NCI-H1092 (cell line): ENCODE results near the gene CYSLTR2.
"Not testable (repeated sequence)": the region's sequence is repeated elsewhere in the genome, so short reads cannot be mapped to it uniquely, and the experiment has no call there.

ENCODE experiments used
- DNase-seq: peaks from one replicate; lab custom pipeline; 2025; lab: John Stamatoyannopoulos, UW

Gene CYSLTR2

DNA sequence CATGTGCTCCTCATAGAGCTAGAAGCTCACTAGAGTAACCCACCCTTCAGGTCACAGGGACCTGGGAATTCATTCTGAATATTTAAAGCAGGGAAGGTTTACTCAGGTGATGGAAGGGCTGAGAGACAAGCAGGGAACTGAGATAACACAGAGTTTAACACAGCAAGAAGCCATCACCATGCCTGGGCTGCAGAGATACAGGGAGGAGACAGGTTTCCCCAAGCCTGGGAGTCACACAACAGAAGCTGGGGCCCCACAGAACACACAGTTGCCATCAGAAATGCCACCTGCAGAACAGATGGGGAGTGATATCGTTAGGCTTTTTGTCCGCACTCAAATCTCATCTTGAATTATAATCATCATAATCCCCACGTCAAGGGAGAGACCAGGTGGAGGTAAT lies 7.9 kb upstream of the CYSLTR2 start:
- DNase-seq: no peak

DNA sequence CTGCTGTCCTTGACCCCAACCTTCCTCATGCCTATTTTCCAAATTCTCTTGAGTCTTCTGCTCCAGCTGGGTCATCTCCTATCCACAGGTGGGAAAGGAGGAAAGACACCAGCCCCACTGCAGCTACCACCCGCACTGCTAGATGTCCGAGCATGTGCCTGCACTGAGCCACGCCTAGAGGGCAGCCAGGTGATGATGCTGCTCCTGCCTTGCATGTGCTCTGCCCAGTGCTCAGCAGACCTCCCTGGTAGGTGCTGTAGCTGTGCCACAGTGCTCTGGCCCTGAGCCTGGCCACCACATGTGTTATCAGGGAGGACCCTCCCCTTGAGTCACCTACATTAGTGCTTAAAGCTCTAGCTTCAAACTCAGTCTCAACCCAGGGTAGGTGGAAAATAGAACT lies 6.9 kb upstream of the CYSLTR2 start:
- DNase-seq: no peak

DNA sequence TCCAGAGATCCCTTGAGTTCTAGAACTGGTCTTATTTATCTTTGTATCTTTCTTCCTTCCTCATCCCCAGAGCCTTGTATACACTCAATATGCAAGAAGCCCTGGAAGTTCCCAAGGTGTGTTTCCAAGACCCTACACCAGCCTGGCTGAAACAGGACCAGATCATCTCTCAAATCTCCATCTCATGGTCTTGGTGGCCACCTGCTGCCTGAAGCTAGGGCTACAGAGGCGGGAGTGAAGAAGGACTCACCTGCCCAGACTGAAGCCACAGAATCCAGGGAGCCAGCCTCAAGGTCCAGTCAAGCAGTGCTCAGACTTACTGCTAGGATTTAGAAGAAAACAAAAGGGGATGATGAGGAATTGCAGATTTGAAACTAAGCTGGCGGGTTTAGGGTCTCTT lies 6.1 kb upstream of the CYSLTR2 start:
- DNase-seq: no peak

DNA sequence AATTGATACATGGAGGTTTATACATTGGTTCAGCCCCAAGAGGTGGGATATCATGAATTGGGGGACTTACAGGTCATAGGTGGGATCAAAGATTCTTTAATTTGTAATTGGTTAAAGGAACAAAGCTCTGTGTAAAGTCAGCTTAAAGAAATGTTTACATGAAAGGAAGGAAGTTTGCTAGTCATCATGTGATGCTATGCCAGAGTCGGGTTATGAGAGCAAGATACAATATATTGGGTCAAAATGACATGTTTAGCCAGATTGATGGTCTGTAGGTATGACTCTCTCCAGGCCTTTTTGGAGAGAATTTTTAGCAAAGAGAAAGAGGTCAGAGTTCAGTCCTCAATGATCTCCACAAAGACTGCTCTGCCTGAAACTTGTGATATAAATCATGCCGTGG lies 5.3 kb upstream of the CYSLTR2 start:
- DNase-seq: no peak

DNA sequence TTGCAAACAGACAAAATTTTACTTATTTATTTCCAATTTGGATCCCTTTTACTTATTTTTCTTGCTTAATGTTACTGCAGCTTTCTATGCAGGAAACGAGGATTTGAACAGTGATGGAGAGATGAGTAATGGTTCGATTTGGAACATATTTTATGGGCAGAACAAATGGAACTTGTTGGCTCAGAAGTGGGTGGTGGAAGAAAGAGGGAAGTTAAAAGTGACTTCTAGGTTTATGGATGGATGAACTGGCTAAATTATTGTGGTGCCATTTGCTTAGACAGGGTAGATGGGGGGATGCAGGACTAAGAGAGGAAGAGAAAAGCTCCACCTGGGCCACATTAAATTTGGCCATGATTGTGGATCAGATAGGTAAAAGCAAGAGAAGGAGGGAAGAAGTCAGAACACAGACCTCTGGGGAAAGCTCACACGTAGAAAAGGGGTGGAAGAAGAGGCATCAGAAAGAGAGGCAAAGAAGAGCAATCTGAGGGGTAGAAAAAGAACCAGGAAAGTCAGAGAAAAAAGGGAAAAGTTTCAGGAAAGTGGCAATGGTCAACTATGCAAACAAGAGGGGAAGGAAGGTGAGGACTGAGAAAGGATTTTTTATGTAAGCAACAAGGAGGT lies 768 bp upstream of the CYSLTR2 start:
- DNase-seq: no peak

DNA sequence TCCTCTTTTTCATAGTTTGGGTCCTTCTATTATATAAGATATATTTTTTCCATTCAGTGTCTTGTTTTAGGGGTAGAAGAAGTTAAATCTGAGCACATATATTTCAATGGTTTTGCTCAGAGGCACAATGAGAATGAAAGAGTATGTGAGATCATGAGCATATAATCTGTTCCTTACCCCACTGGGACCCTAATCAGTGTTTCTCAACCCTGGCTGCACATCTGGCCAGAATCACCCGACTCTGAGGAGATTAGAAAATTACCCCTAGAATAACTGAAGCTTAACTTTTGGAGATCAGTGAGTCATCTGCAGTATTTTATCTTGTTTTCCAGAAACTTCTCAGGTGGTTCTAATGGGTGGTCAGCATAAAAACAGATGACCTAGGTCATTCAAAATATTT lies 782 bp downstream of the CYSLTR2 start:
- DNase-seq: no peak

DNA sequence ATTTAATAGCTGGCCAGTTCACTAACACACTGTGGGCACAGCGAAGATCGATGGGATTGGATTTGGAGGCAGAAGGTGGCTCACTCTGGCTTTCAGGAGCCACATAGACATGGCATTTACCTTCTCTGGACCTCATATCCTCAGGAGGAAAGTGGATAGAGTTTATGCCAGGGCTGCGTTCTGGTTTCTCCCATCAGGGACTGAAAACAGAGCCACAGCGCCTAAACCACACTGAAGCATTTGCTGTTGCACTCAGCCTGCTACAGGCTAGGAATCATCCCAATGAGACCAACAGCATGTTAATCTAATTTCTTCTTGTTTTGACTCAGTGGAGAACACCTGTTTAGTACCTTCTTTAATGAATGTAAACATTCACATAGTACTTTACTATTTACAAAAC lies 1.6 kb downstream of the CYSLTR2 start:
- DNase-seq: no peak

DNA sequence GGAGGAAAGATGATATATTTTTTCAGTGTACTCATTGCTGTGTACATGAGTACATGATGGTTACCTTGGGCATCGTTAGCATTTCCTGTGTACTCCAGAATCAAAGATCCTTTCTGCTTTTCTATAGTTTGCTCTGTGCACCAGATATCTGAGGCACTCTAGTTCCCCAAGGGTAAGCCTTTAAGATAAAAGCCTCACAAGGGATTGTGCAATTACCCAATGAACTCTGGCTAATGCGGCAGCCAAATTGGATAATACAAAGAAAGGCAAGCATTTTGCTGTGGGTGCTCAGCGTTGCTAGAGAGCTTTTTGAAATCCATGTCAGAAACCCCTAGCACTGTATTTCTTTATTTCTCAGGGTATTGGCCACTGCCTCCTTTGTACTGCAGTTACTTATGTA lies 2.9 kb downstream of the CYSLTR2 start:
- DNase-seq: no peak

DNA sequence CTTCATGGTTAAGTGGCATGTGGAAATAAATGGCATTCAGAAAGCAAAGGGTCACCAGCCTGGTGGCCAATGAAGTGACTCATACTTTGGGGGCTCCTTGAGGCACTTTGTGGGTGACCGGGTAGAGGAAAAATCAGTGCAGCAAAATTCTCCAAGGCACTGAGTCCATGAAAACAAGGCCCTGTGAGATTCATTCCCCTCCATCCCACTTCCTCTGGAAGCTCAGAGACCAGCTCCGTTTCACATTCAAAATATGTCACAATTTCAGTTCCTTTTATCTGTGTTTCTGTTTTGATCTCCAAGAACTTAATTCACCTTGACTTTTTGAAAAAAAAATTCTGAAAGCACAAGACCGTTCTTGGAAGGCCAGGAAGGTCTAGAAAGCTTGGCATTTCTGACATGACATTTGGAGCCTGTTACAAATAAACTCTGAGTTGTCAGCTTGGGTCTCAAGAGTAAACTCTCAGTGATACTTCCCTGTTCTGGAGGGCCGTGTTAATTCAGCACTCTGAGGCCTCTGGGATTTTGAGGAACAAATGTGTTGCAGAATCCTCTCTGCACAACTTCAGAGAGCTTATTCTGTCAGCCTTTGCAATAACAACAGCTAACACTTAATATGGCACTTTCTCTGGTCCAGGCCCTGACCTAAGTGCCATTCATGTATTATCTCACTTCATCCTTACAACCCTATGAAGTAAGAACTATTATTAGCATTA lies 6.8 kb downstream of the CYSLTR2 start:
- no peak for DNase-seq

DNA sequence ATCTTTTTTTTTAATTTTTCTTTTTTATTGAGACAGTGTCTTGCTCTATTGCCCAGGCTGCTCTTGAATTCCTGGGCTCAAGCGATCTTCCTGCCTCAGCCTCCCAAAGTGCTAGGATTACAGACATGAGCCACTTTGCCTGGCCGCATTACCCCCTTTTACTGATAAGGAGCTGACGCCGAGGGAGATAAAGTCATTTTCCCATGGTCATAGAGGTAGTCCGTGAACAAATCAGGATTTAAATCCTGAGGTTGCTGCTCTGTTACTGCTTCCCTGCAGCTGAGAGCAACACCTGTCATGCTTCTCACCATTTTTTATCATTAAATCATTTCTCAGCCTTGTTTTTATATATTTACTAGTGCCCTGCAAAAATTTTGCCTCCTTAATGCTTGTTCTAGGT lies 7.4 kb downstream of the CYSLTR2 start:
- no peak for DNase-seq

DNA sequence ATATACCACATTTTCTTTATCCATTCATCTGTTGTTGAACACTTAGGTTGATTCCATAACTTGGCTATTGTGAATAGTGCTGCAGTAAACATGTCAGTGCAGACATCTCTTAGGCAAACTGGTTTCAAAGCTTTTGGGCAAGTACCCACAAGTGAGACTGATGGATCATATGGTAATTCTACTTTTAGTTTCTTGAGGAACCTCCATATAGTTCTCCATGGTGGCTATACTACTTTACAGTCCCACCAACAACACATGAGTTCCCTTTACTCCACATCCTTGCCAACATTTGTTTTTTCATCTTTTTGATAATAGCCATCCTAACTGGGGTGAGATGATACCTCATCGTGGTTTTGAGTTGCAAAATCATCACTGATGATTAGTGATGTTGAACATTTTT lies 8.5 kb downstream of the CYSLTR2 start:
- no peak for DNase-seq

DNA sequence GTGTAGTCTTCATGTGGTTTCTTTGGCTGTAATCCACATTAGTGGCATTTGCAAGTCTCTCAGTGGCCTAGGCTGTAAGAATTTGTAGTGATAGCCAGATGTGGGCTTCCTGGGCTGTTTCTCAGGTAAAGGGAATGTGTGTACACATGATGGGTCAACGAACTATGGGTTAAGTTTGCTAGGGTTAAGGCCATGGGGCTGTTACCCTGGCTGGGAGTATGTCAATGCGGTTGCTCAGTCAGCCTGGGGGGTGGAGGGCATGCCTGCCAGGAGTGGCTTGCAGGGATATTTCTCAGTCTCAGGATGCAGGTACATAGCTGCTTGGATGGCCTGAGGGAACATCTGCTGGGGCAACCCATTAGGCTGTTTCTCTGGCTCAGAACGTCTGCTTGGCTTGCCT lies 13.4 kb downstream of the CYSLTR2 start:
- no peak for DNase-seq

DNA sequence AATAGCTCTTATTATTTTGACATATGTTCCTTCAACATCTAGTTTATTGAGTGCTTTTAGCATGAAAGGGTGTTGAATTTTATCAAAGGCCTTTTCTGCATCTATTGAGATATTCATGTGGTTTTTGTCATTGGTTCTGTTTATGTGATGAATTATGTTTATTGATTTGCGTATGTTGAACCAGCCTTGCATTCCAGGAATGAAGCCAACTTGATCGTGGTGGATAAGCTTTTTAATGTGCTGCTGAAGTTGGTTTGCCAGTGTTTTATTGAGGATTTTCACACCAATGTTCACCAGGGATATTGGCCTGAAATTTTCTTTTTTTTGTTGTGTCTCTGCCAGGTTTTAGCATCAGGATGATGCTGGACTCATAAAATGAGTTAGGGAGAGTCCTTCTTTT lies 17.7 kb downstream of the CYSLTR2 start:
- not testable (repeated sequence) for DNase-seq

DNA sequence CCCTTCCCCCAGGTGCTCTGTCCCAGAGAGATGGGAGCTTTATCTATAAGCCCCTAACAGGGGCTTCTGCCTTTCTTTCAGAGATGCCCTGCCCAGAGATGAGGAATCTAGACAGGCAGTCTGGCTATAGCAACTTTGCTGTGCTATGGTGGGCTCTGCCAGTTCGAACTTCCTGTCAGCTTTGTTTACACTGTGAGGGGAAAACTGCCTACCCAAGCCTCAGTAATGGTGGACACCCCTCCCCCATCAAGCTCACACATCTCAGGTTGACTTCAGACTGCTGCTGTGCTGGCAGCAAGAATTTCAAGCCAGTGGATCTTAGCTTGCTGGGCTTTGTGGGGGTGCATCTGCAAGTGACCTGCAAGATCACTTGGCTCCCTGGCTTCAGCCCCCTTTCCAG lies 21.5 kb downstream of the CYSLTR2 start:
- DNase-seq: no peak

DNA sequence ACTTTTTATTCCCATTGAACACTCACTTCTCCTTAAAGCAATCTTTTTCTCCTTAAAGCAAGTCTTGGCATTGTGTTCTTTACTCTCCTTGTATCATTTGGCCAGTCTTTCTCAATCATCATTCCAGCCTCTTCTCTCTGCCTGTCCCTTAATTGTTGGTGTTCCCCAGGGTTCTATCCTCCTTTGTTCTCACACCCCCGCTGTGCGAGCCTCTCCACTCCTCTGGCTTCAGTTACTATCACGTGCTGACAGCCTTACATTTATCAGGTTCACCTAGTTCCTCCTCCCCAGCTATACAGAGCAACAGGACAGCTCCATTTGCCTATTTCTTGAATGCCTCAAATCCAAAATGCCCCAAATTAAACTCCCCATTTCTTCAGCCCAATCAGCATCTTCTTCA lies 24.6 kb downstream of the CYSLTR2 start:
- DNase-seq: no peak

DNA sequence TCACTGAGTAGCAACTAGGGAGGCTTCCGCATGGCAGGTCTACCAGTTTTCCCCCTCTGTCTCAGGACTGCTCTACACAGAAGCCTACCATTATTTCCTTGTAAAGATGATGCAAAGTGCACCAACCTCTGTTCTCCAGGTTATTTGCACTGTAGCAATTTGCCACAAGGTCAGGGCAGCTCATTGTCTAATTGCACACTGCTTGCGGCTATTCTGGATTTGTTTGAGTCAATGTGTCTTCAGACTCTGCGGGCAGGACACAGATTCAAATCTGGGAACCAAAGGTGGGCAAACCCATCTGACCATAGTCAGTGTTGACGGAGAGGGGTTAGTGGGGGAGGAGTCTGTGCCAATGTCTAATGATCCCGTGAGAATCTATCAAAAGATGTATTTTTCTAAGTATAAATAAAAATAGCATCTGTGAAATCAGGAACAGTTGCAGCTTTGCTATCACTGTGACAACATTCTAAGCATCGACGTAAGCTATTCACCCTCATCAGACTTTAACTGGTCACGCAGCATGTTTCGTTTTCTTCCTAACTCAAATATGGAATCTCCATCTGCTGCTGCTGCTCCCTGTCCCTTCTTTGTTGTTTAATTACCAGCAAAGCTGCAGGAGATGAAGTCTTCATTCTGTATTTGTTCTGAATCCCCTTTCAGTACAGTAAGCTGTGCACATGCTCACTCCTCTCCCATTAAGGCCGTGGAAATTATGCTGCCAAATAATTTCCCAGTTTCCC lies 26.4 kb downstream of the CYSLTR2 start:
- DNase-seq: no peak

DNA sequence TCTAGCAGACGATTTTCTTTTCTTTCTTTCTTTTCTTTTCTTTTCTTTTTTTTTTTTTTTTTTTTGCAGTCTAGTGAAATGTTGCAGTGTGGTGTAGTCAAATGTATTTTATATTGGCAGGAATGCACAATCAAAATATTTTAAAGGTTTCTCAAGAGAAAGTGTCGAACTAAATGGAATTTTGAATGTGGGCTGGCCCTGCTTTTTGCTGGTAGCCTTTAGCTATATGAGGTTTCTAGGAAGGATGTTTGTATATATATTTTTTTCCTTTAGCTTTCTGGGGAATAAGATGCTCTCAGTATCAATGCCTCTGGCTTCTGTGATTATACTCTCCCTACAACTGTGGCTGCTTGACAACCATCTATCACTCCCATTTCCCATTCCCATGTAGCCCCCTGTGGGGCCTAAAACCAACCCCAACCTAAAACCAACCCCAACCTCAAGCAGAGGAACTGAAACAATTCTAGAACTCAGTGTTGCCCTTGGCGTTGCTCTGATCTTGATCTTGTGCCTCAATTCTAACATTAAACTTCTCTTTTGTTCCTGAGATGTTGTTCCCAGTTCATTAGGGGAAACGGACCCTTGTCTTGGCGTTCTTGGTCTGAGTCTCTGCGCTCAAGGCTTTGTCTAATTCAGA lies 27.1 kb downstream of the CYSLTR2 start:
- no peak for DNase-seq

DNA sequence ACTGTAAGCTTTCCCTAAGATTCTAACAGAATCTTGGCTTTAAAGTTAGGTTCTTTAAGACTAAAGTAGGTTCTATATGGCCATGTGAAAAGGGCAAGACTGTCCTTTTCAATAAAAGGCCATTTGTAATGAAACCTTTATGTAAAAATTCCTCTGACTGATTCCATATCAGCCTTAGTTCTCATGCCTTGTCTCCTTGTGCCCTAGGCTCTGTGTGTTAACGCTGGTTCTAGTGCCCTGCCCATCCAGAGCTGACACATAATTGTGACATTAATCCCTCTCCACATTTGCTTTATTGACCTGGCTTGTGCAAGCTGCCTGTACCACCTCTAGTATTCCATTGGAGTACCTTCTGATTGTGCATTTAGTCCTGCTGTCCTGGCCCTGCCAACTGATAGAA lies 28.2 kb downstream of the CYSLTR2 start:
- DNase-seq: no peak

DNA sequence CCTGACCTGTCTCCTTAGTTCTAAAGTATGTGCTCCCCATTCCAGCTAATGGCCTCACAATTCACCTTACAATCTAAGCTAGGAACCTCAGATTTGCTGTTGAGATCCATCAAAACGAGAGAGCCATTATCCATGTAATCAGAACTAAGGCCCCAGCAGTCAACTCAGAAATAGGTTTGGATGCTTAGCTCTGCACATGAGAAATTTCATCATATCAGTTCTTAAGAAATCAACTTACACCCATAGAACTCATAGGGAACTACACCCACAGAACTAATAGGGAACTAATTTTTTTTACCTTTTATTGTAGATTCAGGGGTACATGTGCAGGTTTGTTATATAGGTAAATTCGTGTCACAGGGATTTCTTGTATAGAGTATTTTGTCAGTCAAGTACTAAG lies 28.7 kb downstream of the CYSLTR2 start:
- no peak for DNase-seq

DNA sequence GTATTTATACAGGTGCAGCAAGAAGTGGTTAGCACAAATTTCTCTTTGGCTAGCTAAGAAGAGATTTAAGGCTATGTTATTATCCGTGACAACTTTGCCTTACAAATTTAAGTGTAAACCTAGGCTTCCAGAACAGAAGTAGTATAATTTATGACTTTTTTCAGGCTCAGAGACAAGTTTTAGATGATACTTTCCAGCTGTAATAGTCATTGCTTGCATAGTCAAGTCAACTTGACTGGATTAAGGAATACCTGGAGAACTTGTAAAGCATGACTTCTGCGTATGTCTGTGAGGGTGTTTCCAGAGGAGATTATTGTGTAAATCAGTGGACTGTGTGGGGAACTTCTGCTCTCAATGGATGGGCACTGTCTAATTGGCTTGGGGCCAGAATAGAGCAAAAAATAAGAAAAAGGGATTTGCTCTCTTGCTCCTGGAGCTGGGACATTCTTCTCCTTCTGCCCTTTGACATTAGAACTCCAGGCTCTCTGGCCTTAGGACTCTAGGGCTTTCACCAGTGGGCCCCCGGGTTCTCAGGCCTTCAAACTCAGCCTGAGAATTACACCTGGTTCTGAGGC lies 33.0 kb downstream of the CYSLTR2 start:
- DNase-seq: no peak

DNA sequence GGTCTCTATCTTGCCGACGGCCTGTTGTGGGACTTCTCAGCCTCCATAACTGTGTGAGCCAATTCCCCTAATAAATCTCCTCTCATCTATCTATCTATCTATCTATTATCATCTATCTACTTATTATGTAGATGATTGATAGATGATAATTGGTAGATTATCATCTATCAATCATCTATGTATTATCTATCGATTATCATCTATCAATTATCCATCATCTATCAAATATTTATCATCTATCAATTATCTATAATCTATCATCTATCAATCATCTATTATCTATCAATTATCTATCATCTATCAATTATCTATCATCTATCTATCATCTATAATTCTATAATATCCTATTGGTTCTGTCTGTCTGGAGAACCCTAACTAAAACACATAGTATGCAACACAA lies 33.5 kb downstream of the CYSLTR2 start:
- no peak for DNase-seq

DNA sequence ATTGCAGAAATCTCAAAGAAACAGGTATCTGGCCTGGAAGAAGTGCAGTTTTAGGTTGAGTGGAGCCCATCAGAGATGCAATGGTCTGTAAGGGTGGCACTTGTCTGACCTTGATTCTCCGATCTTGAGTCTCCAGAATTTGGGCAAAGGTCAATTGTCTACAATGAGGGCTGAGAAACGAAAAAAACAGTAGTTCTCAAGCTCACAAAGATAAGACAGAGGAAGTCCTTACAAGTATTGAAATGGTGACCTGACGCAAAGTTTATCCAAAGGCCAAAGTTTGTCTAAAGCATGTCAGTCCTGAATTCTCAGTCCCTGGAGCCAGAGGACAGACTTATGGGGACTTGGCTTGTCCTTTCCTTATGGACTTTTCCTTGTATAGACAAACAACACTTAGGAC lies 40.3 kb downstream of the CYSLTR2 start:
- no peak for DNase-seq

DNA sequence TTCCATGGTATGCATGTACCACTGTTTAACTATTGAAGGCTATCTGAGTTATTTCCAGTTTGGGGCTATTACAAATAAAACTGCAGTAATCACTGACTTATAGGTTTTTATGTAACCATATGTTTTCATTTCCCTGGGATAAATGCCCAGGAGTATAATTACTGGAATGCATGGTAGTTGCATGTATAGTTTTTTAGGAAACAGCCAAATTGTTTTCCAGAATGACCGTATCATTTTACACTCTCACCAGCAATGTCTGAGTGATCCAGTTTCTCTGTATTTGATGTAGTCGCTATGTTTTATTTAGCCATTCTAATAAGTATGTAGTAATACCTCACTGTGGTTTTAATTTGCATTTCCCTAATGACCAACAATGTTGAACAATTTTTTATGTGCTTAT lies 42.0 kb downstream of the CYSLTR2 start:
- DNase-seq: no peak
